HG03139 (cell line): ENCODE data around the gene SLC8A1.

Source experiments
- ATAC-seq: cut with Tn5 transposase; IDR thresholded peaks from one replicate; pipeline ENCODE4 v1.9.1; 2021; ENCODE audit not compliant: unreplicated experiment

The SLC8A1 gene

DNA sequence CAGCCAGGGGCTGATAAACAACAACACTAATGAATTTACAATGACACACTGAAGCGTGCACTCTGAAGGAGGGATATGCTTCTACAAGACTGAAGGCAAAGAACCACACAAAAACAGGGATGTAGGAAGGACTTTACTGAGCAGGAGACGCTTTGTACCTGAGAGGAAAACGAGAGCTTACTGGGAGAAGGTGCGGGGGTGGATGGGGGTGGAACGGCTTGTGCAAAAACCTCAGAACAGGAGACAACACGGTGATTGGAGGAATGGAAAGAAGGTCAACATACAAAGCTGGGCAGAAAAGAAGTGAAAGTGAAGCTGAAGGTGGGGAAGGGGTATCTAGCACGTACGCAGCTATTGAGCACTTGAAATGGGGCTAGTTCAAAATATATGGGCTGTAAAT is 93.1 kb downstream of the SLC8A1 start:
- ATAC-seq = no peak

DNA sequence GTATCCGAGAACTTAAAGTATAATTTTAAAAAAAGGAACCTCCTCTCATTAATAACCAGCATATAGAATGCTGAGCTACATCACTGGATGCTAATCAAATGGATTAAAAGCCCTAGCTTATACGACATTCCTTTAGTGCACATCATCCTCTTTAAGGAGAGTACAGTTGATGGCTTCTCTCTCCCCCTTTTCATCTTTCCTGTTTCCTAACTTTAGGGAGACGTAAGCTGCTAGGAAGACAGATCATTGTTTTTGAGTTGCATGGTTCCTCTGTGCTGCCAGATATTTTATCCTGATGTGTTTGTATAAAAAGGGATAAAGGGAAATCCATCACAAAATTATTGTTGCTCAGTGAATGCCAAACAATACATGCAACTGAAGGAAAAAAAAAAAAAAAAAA is 94.2 kb downstream of the SLC8A1 start:
- ATAC-seq = no peak

DNA sequence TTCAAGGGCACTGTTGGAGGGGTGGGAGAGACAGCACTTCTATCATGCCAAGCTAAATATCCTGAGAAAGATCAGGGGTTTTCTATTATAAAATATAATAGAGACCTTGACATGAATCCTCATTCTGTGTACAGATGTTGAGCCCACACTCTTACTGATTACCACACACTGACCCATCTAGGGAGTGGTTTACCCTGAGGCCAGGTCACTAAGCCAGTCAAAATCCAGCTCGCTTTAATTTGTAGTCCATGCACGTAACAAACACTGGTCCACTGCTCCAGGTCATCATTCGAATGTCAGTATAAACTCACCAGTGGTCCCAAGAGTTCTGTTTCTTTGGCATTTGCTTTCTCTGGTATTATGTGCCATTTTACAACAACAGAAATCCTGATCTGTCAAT is 96.4 kb downstream of the SLC8A1 start:
- no peak for ATAC-seq

DNA sequence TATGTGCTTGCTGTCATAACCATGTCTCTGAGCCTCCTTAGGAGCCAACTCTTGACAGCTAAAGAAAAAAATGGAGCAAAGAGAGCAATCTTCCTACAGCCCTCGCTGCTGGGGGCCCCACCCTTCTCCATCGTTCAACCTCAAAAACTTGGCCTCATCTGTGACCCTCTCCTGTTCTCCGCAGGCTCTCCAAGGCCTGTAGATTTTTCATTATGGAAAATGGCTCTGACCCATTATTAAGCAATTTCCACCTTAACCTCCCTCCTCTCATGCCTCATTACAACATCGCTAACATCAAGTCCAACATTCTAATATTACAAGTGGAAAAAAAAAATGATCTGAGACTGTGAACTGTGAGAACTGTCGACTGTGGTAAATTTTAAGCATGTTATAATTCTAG is 98.7 kb downstream of the SLC8A1 start:
- ATAC-seq = no peak

DNA sequence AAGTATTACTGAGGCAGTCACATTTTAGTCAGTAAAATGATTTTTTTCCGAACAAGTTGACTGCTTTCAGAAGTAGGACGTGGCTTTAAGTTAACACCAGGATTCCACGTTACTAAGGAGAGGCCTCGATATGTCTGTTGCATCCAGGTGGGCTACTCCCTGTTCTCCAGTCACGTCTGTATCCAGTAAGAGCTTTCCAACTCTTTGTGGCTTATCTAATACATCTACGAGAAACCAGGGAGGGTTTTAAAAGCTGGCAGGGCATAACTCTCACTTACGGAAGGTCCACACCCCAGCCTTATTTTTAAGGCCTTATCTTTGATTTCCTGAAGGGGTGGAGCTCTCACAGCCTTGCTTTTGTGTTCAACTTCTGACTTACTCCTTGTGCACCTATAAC is 99.2 kb downstream of the SLC8A1 start:
- no peak for ATAC-seq

DNA sequence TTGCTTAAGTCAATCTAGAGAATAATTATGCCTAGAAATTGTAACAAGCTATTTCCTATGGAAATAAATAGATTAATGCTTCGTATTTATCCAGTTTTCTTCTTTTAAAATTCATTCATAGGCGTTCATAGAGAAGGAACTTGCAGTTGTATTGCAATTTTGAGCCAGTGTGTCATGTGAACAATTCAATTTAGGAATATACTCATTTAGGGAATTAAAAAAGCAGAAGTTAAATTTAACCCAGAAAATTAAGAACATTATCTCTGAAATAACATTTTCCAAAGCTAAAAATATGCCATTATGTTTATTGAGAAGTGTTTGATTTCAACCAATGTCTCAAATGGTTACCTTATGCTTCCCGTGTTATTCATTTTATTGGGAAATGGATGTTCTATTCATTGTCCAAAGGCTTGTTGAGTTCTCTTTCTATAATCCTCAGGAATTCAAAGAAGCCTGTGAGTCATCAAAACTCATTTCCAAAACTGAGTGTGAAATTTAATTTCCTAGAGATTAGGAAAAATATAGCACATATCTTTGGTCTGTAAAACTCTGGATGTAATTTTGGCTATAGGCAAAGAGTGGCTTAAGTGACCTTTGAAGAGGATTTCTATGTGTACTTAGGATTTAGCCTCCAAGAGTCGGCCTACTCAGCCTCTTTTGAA is 99.7 kb downstream of the SLC8A1 start:
- no peak for ATAC-seq

DNA sequence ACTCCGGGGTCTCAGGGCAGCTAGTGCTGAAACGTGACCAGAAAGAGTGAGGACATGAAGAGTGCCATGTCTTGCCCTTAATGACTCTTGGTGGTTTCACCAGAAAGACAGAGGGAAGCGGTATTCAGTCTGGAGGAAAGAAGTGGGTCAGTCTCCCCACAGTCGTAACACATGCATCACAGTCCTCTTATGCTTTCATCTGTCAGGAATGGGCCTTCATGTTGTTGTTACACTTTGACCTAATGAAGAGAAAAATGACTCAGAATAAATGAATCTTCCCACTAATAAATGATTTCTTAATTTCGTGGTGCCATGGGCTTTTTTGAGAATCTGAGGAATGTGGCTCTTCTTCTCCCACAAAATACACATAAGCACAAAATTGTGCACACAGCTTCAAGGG is 103.2 kb downstream of the SLC8A1 start:
- no peak for ATAC-seq

DNA sequence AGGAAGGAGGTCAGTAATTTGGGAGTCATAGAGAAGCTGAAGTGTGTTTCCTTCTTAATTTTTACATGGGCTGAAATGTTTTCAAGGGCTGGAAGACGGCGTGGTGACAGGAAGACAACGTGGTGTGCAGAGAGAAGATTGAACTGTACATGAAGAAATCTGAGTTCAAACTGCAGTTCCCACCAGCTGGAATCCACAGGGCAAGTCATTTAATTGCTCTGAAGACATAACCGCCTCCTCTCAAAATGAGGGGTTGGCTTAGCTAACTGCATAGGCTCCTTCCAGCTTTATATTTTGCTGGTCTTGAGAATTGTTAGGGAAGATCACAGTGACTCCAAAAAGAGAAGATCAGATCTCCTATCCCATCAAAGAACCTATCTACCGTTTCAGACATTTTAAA is 103.9 kb downstream of the SLC8A1 start:
- ATAC-seq = no peak

DNA sequence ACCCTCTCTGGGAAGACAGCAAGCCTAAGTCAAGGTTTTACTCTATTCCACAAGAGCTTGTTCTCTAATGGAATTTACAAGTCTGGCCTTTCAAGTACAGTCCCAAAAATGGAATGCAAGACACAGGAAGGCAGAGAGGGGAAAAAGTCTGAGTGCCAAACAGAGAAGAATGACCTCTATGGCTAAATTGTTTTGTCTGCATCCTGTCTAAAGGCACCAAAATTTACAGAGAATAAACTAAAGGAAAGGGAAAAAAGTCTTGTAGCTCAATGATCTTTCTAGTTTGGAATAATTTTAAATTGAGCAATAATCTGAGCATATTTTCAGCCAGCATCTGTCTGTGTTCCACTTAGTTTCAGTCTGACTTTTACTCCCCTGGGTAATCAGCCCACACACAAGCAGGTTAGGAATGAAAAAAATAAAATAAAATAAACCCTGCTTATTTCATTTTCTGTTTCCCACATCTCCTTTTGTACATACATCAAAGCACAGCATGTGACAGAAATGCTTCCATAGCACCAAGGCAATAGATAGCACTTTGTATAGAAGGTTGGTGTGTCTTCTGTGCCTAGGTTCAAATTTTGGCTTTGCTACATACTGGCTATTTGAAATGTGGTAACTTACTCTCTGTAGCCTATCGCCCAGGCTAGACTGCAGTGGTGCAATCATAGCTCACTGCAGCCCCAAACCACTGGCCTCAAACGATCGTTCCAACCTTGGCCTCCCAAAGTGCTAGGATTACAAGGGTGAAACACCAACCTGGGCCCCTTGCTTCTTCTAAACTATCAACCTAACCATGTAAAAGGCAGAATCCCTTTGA is 105.1 kb downstream of the SLC8A1 start:
- no peak for ATAC-seq

DNA sequence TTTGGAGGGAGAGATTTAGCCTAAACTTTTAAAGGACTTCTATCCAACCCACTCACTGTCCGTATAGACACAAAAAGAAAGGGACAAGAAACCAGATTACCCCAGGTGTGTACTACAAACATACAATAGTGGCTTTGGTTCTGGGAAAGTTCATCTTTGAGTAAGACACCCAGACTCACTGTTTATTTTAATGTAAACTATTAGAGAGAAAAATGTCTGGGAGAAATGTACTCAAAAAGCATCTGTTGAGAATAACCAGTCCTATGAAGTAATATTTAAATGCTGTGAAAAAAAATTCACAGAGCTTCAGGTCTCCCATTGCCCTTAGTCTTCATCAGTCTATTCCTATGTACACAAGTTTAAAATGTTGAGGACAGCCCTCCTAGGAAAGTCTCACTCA is 107.5 kb downstream of the SLC8A1 start:
- no peak for ATAC-seq

DNA sequence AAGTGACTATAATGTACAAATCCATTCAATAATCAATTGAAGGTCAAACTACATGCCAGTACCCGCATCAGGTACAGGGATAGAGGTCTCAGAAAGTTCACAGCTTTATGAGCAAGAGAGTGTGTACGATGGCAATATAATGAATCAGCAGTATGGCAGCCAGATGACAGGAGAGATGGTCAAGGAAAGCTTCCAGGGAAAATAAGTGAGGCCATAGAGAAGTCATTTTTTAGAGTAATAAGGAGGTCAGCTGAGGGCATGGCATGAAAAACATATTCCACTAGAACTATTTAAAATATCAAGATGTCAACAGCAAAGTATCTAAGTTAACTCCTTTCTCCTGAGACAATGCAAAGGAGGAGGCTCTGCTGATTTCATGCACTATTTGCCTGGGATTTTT is 108.0 kb downstream of the SLC8A1 start:
- ATAC-seq = no peak

DNA sequence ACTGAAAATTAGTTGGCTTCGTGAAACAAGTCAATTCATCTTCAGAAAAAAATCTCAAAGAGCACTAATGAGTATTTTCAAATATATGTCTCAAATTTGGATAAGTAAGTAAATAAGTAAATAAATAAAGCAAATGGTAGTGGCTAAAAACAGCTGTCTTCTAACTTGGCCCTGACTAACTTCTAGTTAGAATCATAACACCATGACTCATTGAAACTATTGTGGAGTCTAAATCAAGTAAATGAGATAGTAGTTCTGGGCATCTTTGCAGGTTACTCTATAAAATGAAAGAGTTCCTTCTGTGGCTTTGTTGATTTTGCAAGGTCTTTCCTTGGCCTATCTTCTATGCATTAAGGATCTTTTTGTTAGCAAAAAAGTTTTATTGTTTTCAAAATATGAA is 110.7 kb downstream of the SLC8A1 start:
- no peak for ATAC-seq

DNA sequence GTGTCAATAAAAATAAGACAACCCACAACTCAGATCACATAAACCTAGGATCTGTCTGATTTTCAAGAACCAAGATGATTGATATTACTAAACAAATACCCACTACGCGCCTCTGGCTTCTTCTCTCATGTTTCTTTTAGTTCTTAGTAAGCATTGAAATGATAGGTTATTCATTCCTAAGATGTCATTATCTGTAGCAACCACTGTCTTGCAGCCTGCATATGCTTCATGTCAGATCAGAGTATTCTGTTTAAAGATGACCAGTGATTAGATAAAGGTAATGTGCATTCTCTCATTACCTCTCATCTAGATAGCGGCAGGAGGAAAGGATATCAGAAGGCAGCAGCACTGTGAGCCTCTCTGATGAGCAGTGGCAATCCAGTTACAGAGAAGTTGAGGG is 112.9 kb downstream of the SLC8A1 start:
- no peak for ATAC-seq

DNA sequence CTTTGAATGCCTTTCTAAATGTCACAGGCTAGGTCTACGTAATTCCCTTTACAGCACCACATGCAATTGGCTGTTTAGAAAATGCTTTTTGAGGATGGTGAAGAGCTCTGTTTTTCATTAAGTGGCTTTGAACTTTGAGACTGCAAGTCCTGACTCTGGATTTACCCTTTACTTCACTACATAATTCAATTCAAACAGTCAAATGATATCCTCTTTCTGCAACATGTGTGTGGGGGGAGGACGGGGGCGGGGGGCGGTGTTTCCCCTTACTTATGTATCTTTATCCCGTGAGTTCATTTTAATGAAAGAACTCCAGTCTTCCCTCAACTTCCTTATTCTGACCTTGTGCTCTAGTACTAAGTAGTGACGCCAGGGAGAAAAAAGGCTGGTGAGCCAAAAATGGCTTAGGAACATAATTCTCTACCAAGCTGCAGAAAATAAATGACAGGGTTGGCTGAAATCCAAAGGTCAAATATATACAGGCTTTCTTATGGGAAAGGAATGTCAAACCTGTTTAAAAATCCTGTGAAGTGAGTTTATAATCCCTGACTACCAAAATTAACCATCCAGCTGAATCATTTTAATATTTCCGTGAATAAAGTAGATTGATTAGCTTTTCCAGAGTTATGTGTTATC is 119.6 kb downstream of the SLC8A1 start:
- no peak for ATAC-seq

DNA sequence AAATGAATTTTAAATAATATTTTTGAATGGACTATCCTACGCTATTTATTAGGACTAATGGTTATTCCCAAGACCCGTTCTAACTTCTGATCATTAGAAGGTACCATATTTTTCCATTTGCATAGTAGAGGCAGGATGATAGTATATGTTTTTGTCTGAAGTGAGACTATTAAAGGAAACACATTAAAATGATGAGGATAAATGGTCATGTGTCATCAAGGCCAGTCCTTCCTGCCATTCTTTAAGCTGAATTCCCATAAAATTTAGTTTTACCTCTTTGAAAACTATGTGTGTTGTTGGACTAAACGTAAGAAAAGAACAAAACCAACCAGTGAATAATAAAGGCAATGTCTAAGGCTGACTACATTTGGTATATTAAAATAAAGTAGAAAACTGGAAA is 121.8 kb downstream of the SLC8A1 start:
- no peak for ATAC-seq

DNA sequence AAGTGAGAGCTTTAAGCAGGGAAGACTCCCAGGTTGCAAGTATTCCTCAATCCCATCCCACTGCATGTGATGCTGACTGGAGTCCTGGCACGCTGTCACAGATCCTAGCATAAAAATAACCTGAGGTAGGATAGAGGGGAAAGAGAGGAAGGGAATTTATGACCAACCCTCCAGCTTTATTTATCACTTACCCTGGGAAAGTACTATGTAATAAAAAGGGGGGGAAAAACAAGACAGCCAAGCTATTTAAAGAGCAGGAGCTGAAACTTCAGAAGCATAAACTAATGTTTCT is 122.2 kb downstream of the SLC8A1 start:
- no peak for ATAC-seq

DNA sequence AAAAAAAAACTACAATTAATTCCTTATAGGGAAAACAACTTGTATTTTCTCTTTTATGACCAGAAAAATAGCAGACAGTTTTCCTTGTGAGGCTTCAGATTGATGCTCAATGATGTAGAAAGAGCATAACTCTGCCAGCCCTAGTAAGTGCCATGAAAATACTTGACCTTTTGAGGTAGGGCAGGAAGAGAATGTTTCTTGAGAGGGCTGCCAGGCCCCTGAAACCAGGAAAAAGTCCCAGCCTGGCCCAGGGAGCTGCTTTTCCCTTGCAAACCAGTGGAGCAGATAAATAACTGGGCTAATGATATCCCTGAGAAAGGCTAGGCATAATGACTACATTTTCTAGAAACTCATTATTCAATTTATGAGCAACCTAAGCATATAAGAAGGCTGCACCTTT is 126.8 kb downstream of the SLC8A1 start:
- no peak for ATAC-seq

DNA sequence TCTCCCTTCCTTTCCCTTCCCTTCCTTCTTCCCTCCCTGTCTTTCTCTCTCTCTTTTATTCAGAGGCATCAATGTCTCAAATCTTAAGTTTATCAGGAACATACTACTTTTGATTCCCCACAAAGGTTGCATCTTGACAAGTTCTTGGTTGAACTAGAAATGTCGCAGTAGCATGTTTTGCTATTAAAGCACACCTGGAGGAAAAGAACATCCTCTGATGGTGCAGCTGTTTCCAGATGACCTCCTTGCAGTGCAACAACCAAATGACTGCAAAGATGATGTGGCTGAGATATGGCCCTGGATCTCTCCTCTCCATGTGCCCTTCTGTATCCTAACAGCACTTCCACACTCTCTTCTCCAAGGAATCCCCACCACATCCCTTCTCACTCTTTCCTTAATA is 127.2 kb downstream of the SLC8A1 start:
- ATAC-seq = no peak

DNA sequence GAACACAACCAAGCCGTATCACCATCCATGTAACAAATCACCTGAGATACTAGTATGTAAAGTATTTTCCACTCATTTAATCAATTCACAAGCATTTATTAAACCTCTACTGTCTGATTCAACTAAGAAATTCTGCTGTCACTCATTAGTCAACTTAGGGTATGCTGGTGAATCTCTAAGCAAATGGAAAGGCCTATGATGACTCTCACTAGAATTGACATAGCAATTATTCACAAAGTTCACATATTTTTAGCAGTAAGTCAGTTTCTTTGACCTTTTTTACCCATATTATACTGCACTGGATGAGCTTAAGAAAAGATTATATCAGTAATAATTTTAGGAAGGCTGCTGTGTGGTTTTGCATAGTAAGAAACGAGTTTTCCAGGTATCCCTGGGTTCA is 130.1 kb downstream of the SLC8A1 start:
- no peak for ATAC-seq

DNA sequence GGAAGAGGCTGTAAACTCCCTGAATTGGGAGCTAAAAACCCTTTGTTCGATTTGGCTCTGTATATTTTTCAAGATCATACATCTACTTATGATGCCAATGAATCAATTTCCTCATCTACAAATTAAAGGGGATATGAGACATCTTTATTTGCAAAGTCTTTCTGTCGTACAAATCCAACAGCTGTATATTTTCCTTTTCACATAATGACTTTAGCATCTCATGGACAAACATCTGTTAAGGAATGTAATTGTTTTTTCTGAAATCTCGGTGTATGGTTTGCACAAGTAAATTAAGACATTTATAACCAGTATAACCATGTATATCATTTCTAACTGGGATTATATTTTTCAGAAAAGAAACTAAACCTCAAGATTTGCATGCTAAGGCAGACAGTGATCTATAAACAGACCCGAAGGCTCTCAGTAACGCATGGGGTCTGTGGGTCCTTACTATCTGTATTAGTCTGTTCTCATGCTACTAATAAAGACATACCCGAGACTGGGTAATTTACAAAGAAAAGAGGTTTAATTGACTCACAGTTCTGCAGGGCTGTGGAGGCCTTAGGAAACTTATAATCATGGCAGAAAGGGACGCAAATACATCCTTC is 130.8 kb downstream of the SLC8A1 start:
- ATAC-seq = no peak

DNA sequence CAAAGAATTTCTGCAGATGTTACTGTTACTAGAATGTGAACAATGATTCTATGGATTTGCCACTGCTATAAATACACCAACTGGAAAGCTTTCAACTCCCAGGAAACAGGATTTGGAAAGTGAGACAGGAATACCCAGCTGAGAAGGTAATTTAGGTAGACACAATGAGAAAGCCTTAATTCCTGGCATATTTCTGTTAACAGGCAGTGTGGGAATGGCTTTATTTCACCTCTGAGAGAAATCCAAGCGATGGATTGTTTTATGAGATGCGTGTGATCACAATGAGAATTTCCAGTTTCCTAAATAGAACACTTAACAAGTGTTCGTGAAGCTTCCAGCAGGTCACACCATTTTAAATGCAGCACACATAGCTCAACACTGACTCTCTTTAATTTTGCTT is 133.0 kb downstream of the SLC8A1 start:
- ATAC-seq = no peak

DNA sequence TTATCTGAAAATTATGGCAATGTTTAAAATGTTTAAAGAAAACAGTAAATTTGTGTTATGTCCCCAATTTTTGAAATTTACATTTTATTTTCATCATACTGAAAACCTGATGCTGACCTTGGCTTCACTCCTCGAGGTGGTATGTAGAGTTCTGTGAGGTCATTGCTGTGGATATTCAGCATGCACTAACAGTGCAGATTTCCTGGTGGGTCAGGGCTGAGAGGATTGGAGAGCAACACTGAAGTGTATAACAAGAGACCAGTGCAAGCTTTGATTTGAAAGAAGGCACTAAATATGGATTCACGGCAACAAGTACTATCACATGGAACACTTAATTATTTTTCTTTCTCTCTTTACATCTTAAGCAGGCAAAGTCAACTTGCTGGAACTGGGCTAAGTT is 134.1 kb downstream of the SLC8A1 start:
- no peak for ATAC-seq
